Karpas-422 (cell line): ENCODE data around the gene DNAJB13. TPM values are rescaled to one million over a fixed set of nuclear protein-coding genes. Genes with fewer than 3 reads are reported as not detected.

Source experiments
- DNase-seq: peaks from one replicate; pipeline ENCODE4 v3.0.0-alpha.2; 2015
- H2AFZ ChIP-seq: fragments of 200-600 bp; sonication (generic); 2 replicates; pipeline ENCODE4 v1.6.1; 2014; ENCODE audit warnings: antibody characterized with exemption, low read length, mixed read lengths
- H3K27ac ChIP-seq: fragments of 200-600 bp; sonication (generic); 2 replicates; pipeline ENCODE4 v1.5.1; 2014; ENCODE audit warnings: mild to moderate bottlenecking, low read length, moderate library complexity
- H3K27me3 ChIP-seq: fragments of 200-600 bp; sonication (generic); 2 replicates; pipeline ENCODE4 v1.6.1; 2014; ENCODE audit warnings: low read length, mixed read lengths
- H3K36me3 ChIP-seq: fragments of 200-600 bp; sonication (generic); 2 replicates; pipeline ENCODE4 v1.6.1; 2014; ENCODE audit warnings: low read length, mixed read lengths; ENCODE audit not compliant: insufficient read depth
- H3K4me1 ChIP-seq: fragments of 200-600 bp; sonication (generic); 2 replicates; pipeline ENCODE4 v1.6.1; 2014; ENCODE audit warnings: mild to moderate bottlenecking, low read length, mixed read lengths
- H3K4me2 ChIP-seq: fragments of 200-600 bp; sonication (generic); 2 replicates; pipeline ENCODE4 v1.6.1; 2014; ENCODE audit warnings: low read length, low read depth, mild to moderate bottlenecking; ENCODE audit not compliant: poor library complexity, severe bottlenecking
- H3K4me3 ChIP-seq: fragments of 200-600 bp; sonication (generic); 2 replicates; pipeline ENCODE4 v1.5.1; 2014; ENCODE audit warnings: mild to moderate bottlenecking, antibody characterized with exemption, low read length, mixed read lengths
- H3K79me2 ChIP-seq: fragments of 200-600 bp; sonication (generic); 2 replicates; pipeline ENCODE4 v1.6.1; 2014; ENCODE audit warnings: mild to moderate bottlenecking, low read length, mixed read lengths
- H3K9ac ChIP-seq: fragments of 200-600 bp; sonication (generic); 2 replicates; pipeline ENCODE4 v1.6.0; 2014; ENCODE audit warnings: low read length
- H3K9me2 ChIP-seq: fragments of 200-600 bp; sonication (generic), shearing (Covaris generic); replicated peaks from 2 replicates; pipeline ENCODE4 v1.6.0; 2014; ENCODE audit warnings: mild to moderate bottlenecking, low read length, moderate library complexity; ENCODE audit not compliant: insufficient read depth
- H3K9me3 ChIP-seq: fragments of 300-700, 200-600 bp; sonication (generic); 2 replicates; pipeline ENCODE4 v1.6.1; 2014; ENCODE audit warnings: low read length, mixed read lengths
- H4K20me1 ChIP-seq: fragments of 200-600 bp; sonication (generic); 2 replicates; pipeline ENCODE4 v1.6.1; 2014; ENCODE audit warnings: mild to moderate bottlenecking, antibody characterized with exemption, low read length, low read depth; ENCODE audit not compliant: insufficient read depth
- total RNA-seq: library from RNA; depleted of rRNA; stranded (reverse); fragments of >200 nt; shearing (Covaris generic); gene quantifications from 2 replicates; pipeline ENCODE4 v1.2.3, GENCODE V29; 2014; ENCODE audit warnings: low replicate concordance

The DNAJB13 gene
- total RNA-seq, 1 experiment from 2014 or later, result not detected

DNA sequence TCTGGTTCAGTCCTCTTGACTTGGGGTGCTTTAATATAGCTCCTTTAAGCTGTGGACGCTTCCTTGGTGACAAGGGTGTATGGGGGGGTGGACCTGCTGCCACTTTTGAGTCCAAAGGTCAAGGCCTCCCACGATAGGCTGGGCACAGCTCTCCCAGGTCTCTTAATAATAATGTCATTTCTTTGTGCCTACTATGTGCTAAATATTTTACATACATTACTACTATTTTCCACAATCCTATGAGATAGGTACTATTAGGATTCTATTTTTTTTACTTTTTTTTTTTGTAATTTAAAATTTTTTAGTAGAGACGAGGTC lies 58.4 kb downstream of the DNAJB13 start:
- H3K9me3 ChIP-seq, result no peaks in the 10 kb centered on the region
- H3K4me1 ChIP-seq, result peaks cover 30% of the 10 kb centered on the region
- H3K27me3 ChIP-seq, result no peaks in the 10 kb centered on the region
- H3K79me2 ChIP-seq, result no peaks in the 10 kb centered on the region
- H3K9ac ChIP-seq, result no peak overlapping the region
- H2AFZ ChIP-seq, result no peak overlapping the region
- H3K27ac ChIP-seq, result no peak overlapping the region
- no peak overlapping the region for H3K4me2 ChIP-seq
- H3K36me3 ChIP-seq, result no peaks in the 10 kb centered on the region; the same call in 1 of the 2 replicates
- H3K4me3 ChIP-seq, result no peak overlapping the region
- no peak for DNase-seq
- 0 out of 2 replicates have a peak, but pooled peaks cover 4% of the 10 kb centered on the region for H4K20me1 ChIP-seq
- H3K9me2 ChIP-seq, result no peaks in the 10 kb centered on the region

DNA sequence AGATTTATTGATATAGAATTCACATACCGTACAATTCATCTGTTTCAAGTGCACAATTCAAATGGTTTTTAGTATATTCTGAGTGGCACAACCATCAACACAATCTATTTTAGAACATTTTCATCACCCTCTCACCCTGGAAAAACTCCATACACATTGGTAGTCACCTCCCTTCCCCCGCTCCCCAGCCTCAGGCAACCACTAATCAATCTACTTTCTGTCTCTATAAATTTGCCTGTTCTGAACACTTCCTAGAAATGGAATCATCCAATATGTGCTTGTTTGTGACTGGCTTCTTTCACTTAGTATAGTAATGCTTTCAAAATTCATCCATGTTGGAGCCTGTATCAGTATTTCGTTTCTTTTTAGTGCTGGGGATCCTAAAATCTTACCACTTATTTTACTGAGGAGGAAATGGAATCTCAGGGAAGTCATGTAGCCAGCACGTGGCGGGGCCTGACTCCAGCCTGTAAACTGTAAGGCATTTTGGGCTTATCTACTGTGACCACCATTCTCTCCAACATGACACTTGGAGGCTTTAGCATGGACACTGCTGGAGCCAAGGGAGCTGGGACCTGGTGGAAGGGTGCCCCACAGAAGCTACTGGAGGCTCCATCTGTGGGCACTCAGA lies 59.0 kb downstream of the DNAJB13 start:
- no peaks in the 10 kb centered on the region for H3K79me2 ChIP-seq
- no peak overlapping the region for H3K9ac ChIP-seq
- H4K20me1 ChIP-seq, result 0 out of 2 replicates have a peak, but pooled peaks cover 4% of the 10 kb centered on the region
- H3K27me3 ChIP-seq, result no peaks in the 10 kb centered on the region
- no peaks in the 10 kb centered on the region for H3K9me2 ChIP-seq
- H3K27ac ChIP-seq, result no peak overlapping the region
- peaks cover 30% of the 10 kb centered on the region for H3K4me1 ChIP-seq
- H3K36me3 ChIP-seq, result no peaks in the 10 kb centered on the region; the same call in 1 of the 2 replicates
- no peak for DNase-seq
- H3K4me2 ChIP-seq, result no peak overlapping the region
- no peaks in the 10 kb centered on the region for H3K9me3 ChIP-seq
- H2AFZ ChIP-seq, result no peak overlapping the region
- H3K4me3 ChIP-seq, result no peak overlapping the region

DNA sequence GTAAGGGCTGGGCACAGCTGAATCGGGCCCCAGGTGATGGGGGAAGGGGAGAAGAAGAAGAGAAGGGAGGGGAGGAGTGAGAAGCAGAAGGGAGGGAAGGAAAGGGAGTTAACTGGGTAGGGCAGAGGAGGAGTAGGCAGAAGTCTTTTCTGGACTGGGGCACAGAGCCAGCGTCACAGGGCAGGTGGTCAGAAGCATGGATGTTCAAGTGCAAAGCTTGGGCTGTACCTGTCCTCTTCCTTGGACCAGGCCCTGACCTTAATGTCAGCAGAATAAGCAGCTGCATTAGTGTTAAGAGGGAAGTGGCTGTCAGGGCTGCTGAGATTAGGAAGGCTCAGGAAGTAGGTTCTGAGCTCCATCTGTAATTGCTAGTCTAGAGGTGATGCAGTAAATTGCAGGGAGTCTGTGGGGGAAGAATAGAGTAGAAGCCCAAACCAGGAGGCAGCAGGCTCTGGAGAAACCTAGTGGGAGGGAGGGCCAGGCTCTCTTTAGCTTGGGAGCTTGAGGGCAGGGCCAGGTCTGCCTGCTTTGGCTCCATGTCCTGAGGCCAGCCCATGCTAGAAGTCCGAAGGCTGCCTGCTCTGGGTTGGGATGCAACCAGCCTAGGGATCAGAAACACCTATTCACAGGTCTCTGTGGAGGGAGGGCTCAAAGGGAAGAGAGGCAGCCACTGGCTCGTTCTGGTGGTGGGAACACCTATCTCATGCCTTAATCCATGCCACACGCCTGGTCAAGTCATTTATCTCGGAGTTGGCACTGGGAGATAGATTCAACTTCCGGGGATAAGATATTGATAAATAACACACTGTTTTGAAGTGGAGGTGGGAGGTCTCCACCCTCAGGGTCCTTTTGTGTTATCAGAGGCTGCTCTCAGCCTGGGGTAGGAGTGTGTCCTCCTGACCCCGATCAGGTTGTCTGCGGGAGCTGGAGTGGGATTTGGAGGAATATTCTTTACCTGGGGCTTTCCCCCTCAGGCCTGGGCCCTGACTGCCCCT lies 59.8 kb downstream of the DNAJB13 start:
- no peak overlapping the region for H3K9ac ChIP-seq
- H3K4me2 ChIP-seq, result no peak overlapping the region
- no peaks in the 10 kb centered on the region for H3K79me2 ChIP-seq
- peaks cover 30% of the 10 kb centered on the region for H3K4me1 ChIP-seq
- H2AFZ ChIP-seq, result no peak overlapping the region
- H3K27ac ChIP-seq, result no peak overlapping the region
- H3K9me2 ChIP-seq, result no peaks in the 10 kb centered on the region
- no peak overlapping the region for H3K4me3 ChIP-seq
- DNase-seq, result no peak
- H3K9me3 ChIP-seq, result no peaks in the 10 kb centered on the region
- no peaks in the 10 kb centered on the region; the same call in 1 of the 2 replicates for H3K36me3 ChIP-seq
- no peaks in the 10 kb centered on the region for H3K27me3 ChIP-seq
- H4K20me1 ChIP-seq, result 0 out of 2 replicates have a peak, but pooled peaks cover 4% of the 10 kb centered on the region

DNA sequence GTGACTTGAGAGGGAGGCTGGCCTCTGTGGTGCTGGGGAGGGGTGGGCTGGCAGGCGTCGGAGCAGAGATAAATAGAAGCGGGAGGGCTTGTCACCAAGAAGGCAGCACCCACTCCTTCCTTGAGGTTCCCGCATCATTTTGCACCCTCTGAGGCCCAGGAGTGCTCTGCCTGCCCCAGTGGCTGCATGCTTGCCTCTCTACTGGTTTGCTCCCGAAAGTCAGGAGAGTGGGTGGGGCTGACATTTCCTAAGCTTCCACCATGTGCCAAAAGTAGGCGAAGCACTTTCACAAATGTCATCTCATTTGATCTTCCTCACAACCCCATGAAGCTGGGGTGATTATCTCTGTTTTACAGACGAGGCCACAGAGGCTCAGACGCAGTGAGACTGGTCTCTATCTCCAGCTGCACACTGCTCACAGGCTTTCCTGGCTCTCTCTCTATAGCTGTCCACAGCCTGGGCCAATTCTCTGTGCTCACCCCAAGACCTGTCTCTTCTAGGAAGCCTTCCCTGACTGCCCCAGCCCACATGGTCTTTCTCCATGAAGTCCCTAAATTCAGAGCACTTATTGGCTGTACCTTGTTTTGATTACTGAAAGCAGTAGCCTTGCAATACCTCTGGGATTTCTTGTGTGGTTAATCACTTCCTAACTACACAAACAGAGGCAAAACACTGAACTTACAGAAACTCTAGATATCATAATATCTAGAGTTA lies 60.7 kb downstream of the DNAJB13 start:
- peaks cover 30% of the 10 kb centered on the region for H3K4me1 ChIP-seq
- no peak overlapping the region for H3K9ac ChIP-seq
- H3K79me2 ChIP-seq, result no peaks in the 10 kb centered on the region
- H3K36me3 ChIP-seq, result peaks cover under 1% of the 10 kb centered on the region; the same call in 1 of the 2 replicates
- no peaks in the 10 kb centered on the region for H3K9me3 ChIP-seq
- no peaks in the 10 kb centered on the region for H3K9me2 ChIP-seq
- 0 out of 2 replicates have a peak, but pooled peaks cover 4% of the 10 kb centered on the region for H4K20me1 ChIP-seq
- no peak overlapping the region for H3K4me2 ChIP-seq
- H3K4me3 ChIP-seq, result no peak overlapping the region
- no peak for DNase-seq
- no peak overlapping the region for H3K27ac ChIP-seq
- H3K27me3 ChIP-seq, result no peaks in the 10 kb centered on the region
- H2AFZ ChIP-seq, result no peak overlapping the region

DNA sequence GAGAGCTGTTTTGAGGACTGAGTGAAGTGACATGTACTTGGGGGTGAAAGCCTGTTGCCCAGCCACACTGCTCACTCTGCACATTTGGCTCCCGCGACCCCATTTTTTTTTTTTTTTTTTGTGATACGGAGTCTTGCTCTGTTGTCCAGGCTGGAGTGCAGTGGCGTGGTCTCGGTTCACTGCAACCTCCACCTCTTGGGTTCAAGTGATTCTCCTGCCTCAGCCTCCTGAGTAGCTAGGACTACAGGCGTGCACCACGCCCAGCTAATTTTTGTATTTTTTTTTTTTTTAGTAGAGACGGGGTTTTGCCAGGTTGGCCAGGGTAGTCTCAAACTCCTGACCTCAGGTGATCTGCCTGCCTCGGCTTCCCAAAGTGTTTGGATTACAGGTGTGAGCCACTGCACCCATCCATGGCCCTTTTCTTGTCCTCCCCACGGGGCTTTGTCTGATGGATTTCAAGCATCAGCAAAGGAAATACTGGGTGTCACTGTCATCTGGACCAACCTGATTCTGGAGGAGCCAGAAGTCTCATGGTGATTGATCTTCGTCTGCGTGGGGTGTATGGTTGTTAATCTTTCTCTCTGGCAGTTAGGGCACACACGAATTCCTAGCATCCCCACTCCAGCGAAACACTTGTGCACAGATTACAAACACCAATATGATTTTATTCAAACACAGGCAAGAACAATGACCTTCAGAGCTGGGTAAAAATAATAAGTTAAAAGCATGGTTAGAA lies 61.4 kb downstream of the DNAJB13 start:
- Histone ChIP-seq H3K79me2 (no peaks in the 10 kb centered on the region), H3K4me3 (no peak overlapping the region), H3K4me2 (no peak overlapping the region)

DNA sequence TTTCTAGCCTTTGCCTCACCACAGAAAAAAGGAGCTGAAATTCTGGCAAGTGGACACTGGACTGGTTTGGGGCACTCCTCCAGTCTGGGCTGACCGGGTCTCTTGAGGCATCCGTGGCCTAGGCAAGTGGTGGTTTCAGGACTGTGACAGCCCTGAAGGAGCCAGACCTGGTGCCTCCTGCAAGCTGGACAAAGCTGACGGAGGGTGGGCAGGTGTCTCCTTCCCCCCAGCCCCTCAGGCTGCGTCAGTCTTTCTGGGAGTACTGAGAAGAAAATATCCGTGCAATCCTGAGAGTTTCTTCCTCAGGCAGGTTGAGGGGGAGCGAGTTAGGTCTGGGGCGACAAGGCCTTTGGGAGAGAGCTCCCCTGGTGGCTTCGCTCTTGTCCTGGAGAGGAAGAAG lies 62.3 kb downstream of the DNAJB13 start:
- DNase-seq, result no peak
- H3K36me3 ChIP-seq, result peaks cover 13% of the 10 kb centered on the region; the same call in 1 of the 2 replicates
- H3K27ac ChIP-seq, result no peak overlapping the region
- no peak overlapping the region for H3K4me2 ChIP-seq
- no peak overlapping the region for H3K9ac ChIP-seq
- H2AFZ ChIP-seq, result no peak overlapping the region
- H4K20me1 ChIP-seq, result 0 out of 2 replicates have a peak, but pooled peaks cover 7% of the 10 kb centered on the region
- no peaks in the 10 kb centered on the region for H3K9me2 ChIP-seq
- H3K9me3 ChIP-seq, result no peaks in the 10 kb centered on the region
- H3K79me2 ChIP-seq, result no peaks in the 10 kb centered on the region
- H3K4me3 ChIP-seq, result no peak overlapping the region
- peaks cover 30% of the 10 kb centered on the region for H3K4me1 ChIP-seq
- no peaks in the 10 kb centered on the region for H3K27me3 ChIP-seq

More for the DNA sequence above, 61.4 kb downstream of the DNAJB13 start:
- Histone ChIP-seq H3K4me1 (peaks cover 30% of the 10 kb centered on the region), H3K27ac (no peak overlapping the region), H3K9me3 (no peaks in the 10 kb centered on the region), H3K9ac (no peak overlapping the region), H2AFZ (no peak overlapping the region), H3K36me3 (peaks cover 8% of the 10 kb centered on the region; the same call in 1 of the 2 replicates), H3K9me2 (no peaks in the 10 kb centered on the region), H3K27me3 (no peaks in the 10 kb centered on the region), H4K20me1 (0 out of 2 replicates have a peak, but pooled peaks cover 4% of the 10 kb centered on the region)
- DNase-seq, result no peak

DNA sequence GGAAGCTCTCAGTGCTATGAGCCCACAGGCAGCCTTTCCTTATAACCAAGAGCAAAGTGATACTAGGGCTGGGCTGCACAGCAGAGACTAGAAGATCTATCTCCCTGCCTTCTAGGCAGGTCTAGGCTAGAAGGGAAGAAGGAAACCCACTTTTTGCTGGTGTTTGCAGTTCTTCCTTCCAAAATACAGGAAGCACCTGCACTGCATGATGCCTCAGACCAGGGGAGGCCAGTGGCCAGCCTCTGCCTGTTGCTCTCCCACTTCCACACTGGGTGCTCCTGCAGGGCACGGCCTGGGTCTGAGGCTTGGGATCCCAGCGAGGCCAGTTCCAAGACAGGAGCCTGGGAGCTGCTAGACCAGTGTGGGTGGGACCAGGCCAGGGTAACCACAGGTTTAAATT lies 64.1 kb downstream of the DNAJB13 start:
- DNase-seq, result no peak
- Histone ChIP-seq H3K9ac (no peak overlapping the region), H3K27ac (no peak overlapping the region), H3K4me3 (no peak overlapping the region), H3K36me3 (peaks cover 15% of the 10 kb centered on the region; the same call in 1 of the 2 replicates), H4K20me1 (peaks cover 20% of the 10 kb centered on the region), H2AFZ (no peak overlapping the region), H3K9me2 (no peaks in the 10 kb centered on the region), H3K4me2 (no peak overlapping the region), H3K79me2 (no peaks in the 10 kb centered on the region), H3K27me3 (no peaks in the 10 kb centered on the region), H3K4me1 (peaks cover 23% of the 10 kb centered on the region), H3K9me3 (no peaks in the 10 kb centered on the region)
